Measurements from ENCODE around the gene TSSK6. TPM values are rescaled to one million over a fixed set of nuclear protein-coding genes. Genes with fewer than 3 reads are reported as not detected.

Gene TSSK6
- total and polyA plus RNA-seq, 2 experiments from 2014 or later, result 0.63 to 4.9 TPM

DNA sequence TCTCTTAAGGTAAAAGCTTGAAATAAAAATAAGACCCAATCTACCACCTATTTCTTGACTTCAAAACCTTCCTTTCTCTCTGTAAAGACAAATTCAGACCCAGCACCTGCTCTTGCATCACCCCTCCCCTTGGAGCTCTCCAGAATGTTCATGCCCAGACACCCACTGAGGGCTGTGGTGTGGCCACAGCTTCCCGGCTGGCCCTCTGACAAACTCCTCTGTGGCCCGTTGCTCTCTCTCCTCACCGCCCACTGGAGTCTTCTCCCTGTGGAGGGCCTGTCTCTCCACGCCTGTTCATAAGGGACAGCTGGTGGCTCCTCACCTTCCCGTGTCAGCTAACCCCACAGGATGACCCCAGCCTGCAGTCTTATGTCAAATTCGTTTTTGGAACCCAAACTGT is 49.1 kb downstream of the TSSK6 start (continued):
- TF ChIP-seq, protein P1, sequence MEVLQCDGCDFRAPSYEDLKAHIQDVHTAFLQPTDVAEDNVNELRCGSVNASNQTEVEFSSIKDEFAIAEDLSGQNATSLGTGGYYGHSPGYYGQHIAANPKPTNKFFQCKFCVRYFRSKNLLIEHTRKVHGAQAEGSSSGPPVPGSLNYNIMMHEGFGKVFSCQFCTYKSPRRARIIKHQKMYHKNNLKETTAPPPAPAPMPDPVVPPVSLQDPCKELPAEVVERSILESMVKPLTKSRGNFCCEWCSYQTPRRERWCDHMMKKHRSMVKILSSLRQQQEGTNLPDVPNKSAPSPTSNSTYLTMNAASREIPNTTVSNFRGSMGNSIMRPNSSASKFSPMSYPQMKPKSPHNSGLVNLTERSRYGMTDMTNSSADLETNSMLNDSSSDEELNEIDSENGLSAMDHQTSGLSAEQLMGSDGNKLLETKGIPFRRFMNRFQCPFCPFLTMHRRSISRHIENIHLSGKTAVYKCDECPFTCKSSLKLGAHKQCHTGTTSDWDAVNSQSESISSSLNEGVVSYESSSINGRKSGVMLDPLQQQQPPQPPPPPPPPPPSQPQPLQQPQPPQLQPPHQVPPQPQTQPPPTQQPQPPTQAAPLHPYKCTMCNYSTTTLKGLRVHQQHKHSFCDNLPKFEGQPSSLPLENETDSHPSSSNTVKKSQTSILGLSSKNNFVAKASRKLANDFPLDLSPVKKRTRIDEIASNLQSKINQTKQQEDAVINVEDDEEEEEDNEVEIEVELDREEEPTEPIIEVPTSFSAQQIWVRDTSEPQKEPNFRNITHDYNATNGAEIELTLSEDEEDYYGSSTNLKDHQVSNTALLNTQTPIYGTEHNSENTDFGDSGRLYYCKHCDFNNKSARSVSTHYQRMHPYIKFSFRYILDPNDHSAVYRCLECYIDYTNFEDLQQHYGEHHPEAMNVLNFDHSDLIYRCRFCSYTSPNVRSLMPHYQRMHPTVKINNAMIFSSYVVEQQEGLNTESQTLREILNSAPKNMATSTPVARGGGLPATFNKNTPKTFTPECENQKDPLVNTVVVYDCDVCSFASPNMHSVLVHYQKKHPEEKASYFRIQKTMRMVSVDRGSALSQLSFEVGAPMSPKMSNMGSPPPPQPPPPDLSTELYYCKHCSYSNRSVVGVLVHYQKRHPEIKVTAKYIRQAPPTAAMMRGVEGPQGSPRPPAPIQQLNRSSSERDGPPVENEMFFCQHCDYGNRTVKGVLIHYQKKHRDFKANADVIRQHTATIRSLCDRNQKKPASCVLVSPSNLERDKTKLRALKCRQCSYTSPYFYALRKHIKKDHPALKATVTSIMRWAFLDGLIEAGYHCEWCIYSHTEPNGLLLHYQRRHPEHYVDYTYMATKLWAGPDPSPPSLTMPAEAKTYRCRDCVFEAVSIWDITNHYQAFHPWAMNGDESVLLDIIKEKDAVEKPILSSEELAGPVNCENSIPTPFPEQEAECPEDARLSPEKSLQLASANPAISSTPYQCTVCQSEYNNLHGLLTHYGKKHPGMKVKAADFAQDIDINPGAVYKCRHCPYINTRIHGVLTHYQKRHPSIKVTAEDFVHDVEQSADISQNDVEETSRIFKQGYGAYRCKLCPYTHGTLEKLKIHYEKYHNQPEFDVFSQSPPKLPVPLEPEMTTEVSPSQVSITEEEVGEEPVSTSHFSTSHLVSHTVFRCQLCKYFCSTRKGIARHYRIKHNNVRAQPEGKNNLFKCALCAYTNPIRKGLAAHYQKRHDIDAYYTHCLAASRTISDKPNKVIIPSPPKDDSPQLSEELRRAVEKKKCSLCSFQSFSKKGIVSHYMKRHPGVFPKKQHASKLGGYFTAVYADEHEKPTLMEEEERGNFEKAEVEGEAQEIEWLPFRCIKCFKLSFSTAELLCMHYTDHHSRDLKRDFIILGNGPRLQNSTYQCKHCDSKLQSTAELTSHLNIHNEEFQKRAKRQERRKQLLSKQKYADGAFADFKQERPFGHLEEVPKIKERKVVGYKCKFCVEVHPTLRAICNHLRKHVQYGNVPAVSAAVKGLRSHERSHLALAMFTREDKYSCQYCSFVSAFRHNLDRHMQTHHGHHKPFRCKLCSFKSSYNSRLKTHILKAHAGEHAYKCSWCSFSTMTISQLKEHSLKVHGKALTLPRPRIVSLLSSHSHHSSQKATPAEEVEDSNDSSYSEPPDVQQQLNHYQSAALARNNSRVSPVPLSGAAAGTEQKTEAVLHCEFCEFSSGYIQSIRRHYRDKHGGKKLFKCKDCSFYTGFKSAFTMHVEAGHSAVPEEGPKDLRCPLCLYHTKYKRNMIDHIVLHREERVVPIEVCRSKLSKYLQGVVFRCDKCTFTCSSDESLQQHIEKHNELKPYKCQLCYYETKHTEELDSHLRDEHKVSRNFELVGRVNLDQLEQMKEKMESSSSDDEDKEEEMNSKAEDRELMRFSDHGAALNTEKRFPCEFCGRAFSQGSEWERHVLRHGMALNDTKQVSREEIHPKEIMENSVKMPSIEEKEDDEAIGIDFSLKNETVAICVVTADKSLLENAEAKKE (CRISPR knock-in tag; IDR thresholded peaks at IDR 0.05), result no peak
- TF ChIP-seq POLR2AphosphoS5 (IDR thresholded peaks at IDR 0.05; ENCODE audit: low read depth) (no peak), CREB1 (CRISPR knock-in tag; IDR thresholded peaks at IDR 0.05; ENCODE audit: low read depth) (no peak), ZNF114 (CRISPR knock-in tag; IDR thresholded peaks at IDR 0.05) (no peak)
- TF ChIP-seq, protein P2, sequence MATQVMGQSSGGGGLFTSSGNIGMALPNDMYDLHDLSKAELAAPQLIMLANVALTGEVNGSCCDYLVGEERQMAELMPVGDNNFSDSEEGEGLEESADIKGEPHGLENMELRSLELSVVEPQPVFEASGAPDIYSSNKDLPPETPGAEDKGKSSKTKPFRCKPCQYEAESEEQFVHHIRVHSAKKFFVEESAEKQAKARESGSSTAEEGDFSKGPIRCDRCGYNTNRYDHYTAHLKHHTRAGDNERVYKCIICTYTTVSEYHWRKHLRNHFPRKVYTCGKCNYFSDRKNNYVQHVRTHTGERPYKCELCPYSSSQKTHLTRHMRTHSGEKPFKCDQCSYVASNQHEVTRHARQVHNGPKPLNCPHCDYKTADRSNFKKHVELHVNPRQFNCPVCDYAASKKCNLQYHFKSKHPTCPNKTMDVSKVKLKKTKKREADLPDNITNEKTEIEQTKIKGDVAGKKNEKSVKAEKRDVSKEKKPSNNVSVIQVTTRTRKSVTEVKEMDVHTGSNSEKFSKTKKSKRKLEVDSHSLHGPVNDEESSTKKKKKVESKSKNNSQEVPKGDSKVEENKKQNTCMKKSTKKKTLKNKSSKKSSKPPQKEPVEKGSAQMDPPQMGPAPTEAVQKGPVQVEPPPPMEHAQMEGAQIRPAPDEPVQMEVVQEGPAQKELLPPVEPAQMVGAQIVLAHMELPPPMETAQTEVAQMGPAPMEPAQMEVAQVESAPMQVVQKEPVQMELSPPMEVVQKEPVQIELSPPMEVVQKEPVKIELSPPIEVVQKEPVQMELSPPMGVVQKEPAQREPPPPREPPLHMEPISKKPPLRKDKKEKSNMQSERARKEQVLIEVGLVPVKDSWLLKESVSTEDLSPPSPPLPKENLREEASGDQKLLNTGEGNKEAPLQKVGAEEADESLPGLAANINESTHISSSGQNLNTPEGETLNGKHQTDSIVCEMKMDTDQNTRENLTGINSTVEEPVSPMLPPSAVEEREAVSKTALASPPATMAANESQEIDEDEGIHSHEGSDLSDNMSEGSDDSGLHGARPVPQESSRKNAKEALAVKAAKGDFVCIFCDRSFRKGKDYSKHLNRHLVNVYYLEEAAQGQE (IDR thresholded peaks at IDR 0.05; ENCODE audit: unreplicated experiment), result no peak
- TF ChIP-seq, protein P3, sequence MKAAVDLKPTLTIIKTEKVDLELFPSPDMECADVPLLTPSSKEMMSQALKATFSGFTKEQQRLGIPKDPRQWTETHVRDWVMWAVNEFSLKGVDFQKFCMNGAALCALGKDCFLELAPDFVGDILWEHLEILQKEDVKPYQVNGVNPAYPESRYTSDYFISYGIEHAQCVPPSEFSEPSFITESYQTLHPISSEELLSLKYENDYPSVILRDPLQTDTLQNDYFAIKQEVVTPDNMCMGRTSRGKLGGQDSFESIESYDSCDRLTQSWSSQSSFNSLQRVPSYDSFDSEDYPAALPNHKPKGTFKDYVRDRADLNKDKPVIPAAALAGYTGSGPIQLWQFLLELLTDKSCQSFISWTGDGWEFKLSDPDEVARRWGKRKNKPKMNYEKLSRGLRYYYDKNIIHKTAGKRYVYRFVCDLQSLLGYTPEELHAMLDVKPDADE (IDR thresholded peaks at IDR 0.05), result no peak

All from GM23338 (cell line).